ENCODE data around the gene NLRC5.
A peak's percentile ranks its signal among the peaks of the same experiment; 100 is the strongest.

NLRC5 gene

GRCh38 chr16:57072616-57073275 lies 83.4 kb downstream of the NLRC5 start:
- no peak for TF ChIP-seq CTCF (conservative IDR thresholded peaks at IDR 0.05; ENCODE audit: low read depth, low read length)
- no peak for DNase-seq (ENCODE audit: low read depth)
- H3K4me3 ChIP-seq (ENCODE audit: low read depth, low read length), result no peak overlapping the region

GRCh38 chr16:57077714-57078113 lies 88.4 kb downstream of the NLRC5 start:
- DNase-seq (ENCODE audit: low read depth), result no peak
- no peak for TF ChIP-seq CTCF (conservative IDR thresholded peaks at IDR 0.05; ENCODE audit: low read depth, low read length)
- H3K4me3 ChIP-seq (ENCODE audit: low read depth, low read length), result no peak overlapping the region

GRCh38 chr16:57081744-57082143 lies 92.4 kb downstream of the NLRC5 start:
- no peak for DNase-seq (ENCODE audit: low read depth)
- no peak overlapping the region for H3K4me3 ChIP-seq (ENCODE audit: low read depth, low read length)
- no peak for TF ChIP-seq CTCF (conservative IDR thresholded peaks at IDR 0.05; ENCODE audit: low read depth, low read length)

- no peak for DNase-seq (ENCODE audit: low read depth)
- H3K4me3 ChIP-seq (ENCODE audit: low read depth, low read length), result no peak overlapping the region
- no peak for TF ChIP-seq CTCF (conservative IDR thresholded peaks at IDR 0.05; ENCODE audit: low read depth, low read length)
Observed at GRCh38 chr16:57082664-57083063, 93.3 kb downstream of the NLRC5 start.

- TF ChIP-seq CTCF (conservative IDR thresholded peaks at IDR 0.05; ENCODE audit: low read depth, low read length), result no peak
- H3K4me3 ChIP-seq (ENCODE audit: low read depth, low read length), result no peak overlapping the region
- no peak for DNase-seq (ENCODE audit: low read depth)
Observed at GRCh38 chr16:57083485-57084126, 94.2 kb downstream of the NLRC5 start.

- DNase-seq (ENCODE audit: low read depth), result peak; percentile 79
- H3K4me3 ChIP-seq (ENCODE audit: low read depth, low read length), result no peak overlapping the region
- peak; percentile 99 for TF ChIP-seq CTCF (conservative IDR thresholded peaks at IDR 0.05; ENCODE audit: low read depth, low read length)
Observed at GRCh38 chr16:57084257-57084770, 95.0 kb downstream of the NLRC5 start.

- H3K4me3 ChIP-seq (ENCODE audit: low read depth, low read length), result no peak overlapping the region
- no peak for TF ChIP-seq CTCF (conservative IDR thresholded peaks at IDR 0.05; ENCODE audit: low read depth, low read length)
Observed at GRCh38 chr16:57084996-57085395, 95.6 kb downstream of the NLRC5 start.

More at GRCh38 chr16:57084996-57085395, 95.6 kb downstream of the NLRC5 start:
- DNase-seq (ENCODE audit: low read depth), result no peak

Measured in choroid plexus epithelial cell (primary cell).